Measurements from ENCODE around the gene NUB1. TPM values are rescaled to one million over a fixed set of nuclear protein-coding genes. Genes with fewer than 3 reads are reported as not detected.
A peak's percentile ranks its signal among the peaks of the same experiment; 100 is the strongest.

The NUB1 gene
- total RNA-seq, 2 donors from 2014 or later, result 79.0 to 84.1 TPM

- no peak for DNase-seq
- Mint-ChIP-seq H3K4me1 (ENCODE audit: low read depth) (no peaks in the 10 kb centered on the region), H3K9me3 (peaks cover 4% of the 10 kb centered on the region in 2 donors), H3K27me3 (ENCODE audit: low read depth) (no peaks in the 10 kb centered on the region), H3K36me3 (ENCODE audit: insufficient read depth in 2 of 2) (peaks cover 0 to 2% of the 10 kb centered on the region in 2 donors), H3K4me3 (no peak overlapping the region), H3K27ac (no peak overlapping the region)
- ATAC-seq (replicated peaks in 1 of 2), result no peak
Measured at GRCh38 chr7:151394076-151395035, 52.7 kb downstream of the NUB1 start.

DNA sequence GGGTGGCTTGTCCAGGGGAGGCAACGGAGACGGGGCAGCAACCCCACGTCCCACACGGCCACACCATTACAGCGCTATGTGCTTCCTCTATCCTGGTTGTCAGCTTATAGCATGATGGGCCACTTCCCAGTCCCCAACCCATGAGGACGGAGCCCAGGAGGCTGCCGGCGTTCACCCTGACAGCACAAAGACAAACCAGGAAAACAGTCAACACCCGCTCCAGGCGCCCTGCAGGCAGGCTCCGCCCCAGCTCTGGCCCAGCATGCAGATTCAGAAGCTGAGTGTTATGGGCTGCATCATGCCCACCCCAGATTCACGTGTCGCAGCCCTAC, 53.4 kb downstream of the NUB1 start:
- Mint-ChIP-seq H3K27ac (no peak overlapping the region), H3K4me1 (ENCODE audit: low read depth) (no peaks in the 10 kb centered on the region), H3K36me3 (ENCODE audit: insufficient read depth in 2 of 2) (peaks cover 0 to 2% of the 10 kb centered on the region in 2 donors), H3K4me3 (no peak overlapping the region), H3K9me3 (peaks cover 4% of the 10 kb centered on the region in 2 donors), H3K27me3 (ENCODE audit: low read depth) (no peaks in the 10 kb centered on the region)
- ATAC-seq (replicated peaks in 1 of 2) (no peak), DNase-seq (no peak)

GRCh38 chr7:151396328-151396970, 54.8 kb downstream of the NUB1 start:
- ATAC-seq (replicated peaks in 1 of 2) (no peak), DNase-seq (no peak)
- H3K9me3 Mint-ChIP-seq, result peaks cover 4% of the 10 kb centered on the region in 2 donors
- no peaks in the 10 kb centered on the region for H3K4me1 Mint-ChIP-seq (ENCODE audit: low read depth)
- no peak overlapping the region for H3K27ac Mint-ChIP-seq
- peaks cover 0 to 2% of the 10 kb centered on the region in 2 donors for H3K36me3 Mint-ChIP-seq (ENCODE audit: insufficient read depth in 2 of 2)
- no peak overlapping the region for H3K4me3 Mint-ChIP-seq
- no peaks in the 10 kb centered on the region for H3K27me3 Mint-ChIP-seq (ENCODE audit: low read depth)

- H3K9me3 Mint-ChIP-seq, result peaks cover 4% of the 10 kb centered on the region in 2 donors
- ATAC-seq (replicated peaks in 1 of 2) (no peak), DNase-seq (no peak)
- no peak overlapping the region for H3K4me3 Mint-ChIP-seq
- H3K4me1 Mint-ChIP-seq (ENCODE audit: low read depth), result no peaks in the 10 kb centered on the region
- no peaks in the 10 kb centered on the region for H3K27me3 Mint-ChIP-seq (ENCODE audit: low read depth)
- peaks cover 0 to 2% of the 10 kb centered on the region in 2 donors for H3K36me3 Mint-ChIP-seq (ENCODE audit: insufficient read depth in 2 of 2)
- H3K27ac Mint-ChIP-seq, result no peak overlapping the region
Measured at GRCh38 chr7:151397026-151397425, 55.4 kb downstream of the NUB1 start.

DNA sequence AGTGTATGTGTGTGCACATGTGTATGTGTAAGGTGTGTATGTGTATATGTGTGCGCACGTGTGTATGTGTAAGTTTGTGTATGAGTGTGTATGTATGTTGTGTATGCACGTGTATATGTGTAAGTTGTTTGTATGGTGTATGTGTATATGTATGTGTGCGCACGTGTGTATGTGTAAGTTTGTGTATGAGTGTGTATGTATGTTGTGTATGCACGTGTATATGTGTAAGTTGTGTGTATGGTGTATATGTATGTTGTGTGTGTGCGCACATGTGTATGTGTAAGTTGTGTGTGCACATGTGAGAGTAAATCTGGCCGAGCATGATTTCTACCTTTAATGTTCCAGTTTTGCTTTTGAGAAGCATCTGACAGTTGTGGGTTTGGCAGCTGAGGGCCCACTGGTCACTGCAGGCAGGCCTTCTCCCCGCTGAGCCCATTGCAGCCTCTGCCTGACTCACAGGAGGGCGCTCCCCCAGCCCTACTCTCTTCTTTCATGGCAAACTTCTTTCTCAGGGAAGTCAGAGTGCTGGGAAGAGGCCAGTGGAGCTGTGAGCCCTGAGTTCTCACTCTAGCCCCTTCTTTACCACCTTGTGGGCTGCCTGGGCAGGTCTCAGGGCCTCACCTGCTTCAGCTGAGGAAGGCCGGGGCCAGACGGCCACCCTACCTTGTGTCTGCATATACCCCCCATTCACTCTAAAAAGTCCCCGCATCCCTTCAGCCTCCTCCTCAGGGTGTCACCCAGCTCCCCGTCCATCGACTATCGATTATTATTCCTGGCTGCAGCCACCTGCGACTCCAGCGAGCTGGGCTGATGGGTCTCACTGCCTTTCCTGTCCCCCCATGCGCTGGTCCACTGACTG, 57.1 kb downstream of the NUB1 start:
- peaks cover 0 to 2% of the 10 kb centered on the region in 2 donors for H3K36me3 Mint-ChIP-seq (ENCODE audit: insufficient read depth in 2 of 2)
- H3K27ac Mint-ChIP-seq, result no peak overlapping the region
- H3K27me3 Mint-ChIP-seq (ENCODE audit: low read depth), result no peaks in the 10 kb centered on the region
- H3K9me3 Mint-ChIP-seq, result peaks cover 4% of the 10 kb centered on the region in 2 donors
- no peak for ATAC-seq (replicated peaks in 1 of 2)
- no peak for DNase-seq
- peaks cover under 1% of the 10 kb centered on the region for H3K4me1 Mint-ChIP-seq (ENCODE audit: low read depth)
- H3K4me3 Mint-ChIP-seq, result no peak overlapping the region

GRCh38 chr7:151399305-151399601, 57.6 kb downstream of the NUB1 start:
- Mint-ChIP-seq H3K4me3 (no peak overlapping the region), H3K9me3 (peaks cover 4% of the 10 kb centered on the region in 2 donors), H3K27ac (no peak overlapping the region), H3K36me3 (ENCODE audit: insufficient read depth in 2 of 2) (peaks cover 0 to 2% of the 10 kb centered on the region in 2 donors), H3K27me3 (ENCODE audit: low read depth) (no peaks in the 10 kb centered on the region), H3K4me1 (ENCODE audit: low read depth) (peaks cover 5% of the 10 kb centered on the region)
- ATAC-seq (replicated peaks in 1 of 2), result no peak
- DNase-seq, result no peak

DNA sequence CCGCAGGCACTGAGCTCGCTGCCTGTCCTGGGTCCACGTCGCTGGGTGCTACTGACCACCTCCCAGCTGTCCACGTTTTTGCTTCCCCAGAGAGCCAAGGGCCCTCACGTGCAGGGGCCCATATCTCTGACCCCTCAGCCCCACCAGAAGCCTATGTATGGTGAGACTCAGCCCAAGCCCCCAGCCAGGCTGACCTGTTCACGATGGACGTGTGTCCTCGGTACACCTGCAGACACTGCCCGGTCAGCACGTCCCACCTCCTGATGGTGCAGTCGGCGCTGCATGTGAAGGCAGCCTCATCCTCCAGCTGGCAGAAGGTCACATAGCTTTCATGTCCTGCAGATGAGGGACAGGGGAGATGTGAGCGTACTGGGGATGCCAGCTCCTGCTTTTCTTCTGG, 58.3 kb downstream of the NUB1 start:
- DNase-seq (no peak), ATAC-seq (replicated peaks in 1 of 2) (no peak)
- no peaks in the 10 kb centered on the region for H3K27me3 Mint-ChIP-seq (ENCODE audit: low read depth)
- peaks cover 5% of the 10 kb centered on the region for H3K4me1 Mint-ChIP-seq (ENCODE audit: low read depth)
- H3K9me3 Mint-ChIP-seq, result peaks cover 4% of the 10 kb centered on the region in 2 donors
- no peak overlapping the region for H3K27ac Mint-ChIP-seq
- H3K4me3 Mint-ChIP-seq, result no peak overlapping the region
- peaks cover 0 to 2% of the 10 kb centered on the region in 2 donors for H3K36me3 Mint-ChIP-seq (ENCODE audit: insufficient read depth in 2 of 2)

- Mint-ChIP-seq H3K27ac (no peak overlapping the region), H3K4me3 (no peak overlapping the region), H3K4me1 (ENCODE audit: low read depth) (peaks cover 5% of the 10 kb centered on the region), H3K27me3 (ENCODE audit: low read depth) (no peaks in the 10 kb centered on the region), H3K9me3 (peaks cover 4% of the 10 kb centered on the region in 2 donors), H3K36me3 (ENCODE audit: insufficient read depth in 2 of 2) (peaks cover 0 to 2% of the 10 kb centered on the region in 2 donors)
- ATAC-seq (replicated peaks in 1 of 2) (no peak), DNase-seq (no peak)
Measured at GRCh38 chr7:151400626-151401315, 59.2 kb downstream of the NUB1 start.

DNA sequence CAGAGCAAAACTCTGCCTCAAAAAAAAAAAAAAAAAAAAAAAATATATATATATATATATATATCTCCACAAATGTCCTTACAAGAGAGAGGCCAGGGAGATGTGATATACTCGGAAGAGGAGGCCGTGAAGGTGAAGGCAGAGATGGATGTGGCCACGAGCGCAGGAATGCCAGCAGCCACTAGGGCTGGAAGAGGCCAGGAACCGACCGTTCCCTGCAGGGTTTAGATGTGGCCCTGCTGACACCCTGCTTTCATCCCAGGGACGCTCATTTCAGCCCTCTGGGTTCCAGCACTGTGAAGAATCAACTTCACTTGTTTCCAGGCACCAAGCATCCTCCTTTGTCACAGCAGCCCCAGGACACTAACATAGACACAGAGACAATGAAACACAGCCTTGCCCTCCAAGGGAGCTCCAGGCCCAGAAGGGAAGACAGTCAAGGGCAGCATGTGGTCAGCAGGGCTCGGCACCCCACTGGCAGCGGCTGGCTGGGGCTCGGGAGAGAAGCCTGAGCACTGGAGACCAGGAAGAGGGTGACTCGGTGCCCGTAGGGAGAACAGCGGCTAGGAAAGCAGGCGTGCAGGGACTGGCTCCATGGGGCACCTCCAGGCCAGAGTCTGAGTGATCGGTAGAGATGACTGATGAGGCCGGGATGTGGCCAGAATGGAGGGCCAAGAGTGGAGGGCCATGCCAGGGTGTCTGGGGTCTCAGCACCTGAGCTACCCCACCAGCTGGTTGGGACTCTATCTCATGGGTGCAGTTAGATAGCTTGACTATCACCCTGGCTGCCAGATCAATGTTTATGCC, 60.6 kb downstream of the NUB1 start:
- no peak for ATAC-seq (replicated peaks in 1 of 2)
- H3K27me3 Mint-ChIP-seq (ENCODE audit: low read depth), result no peaks in the 10 kb centered on the region
- no peak overlapping the region for H3K4me3 Mint-ChIP-seq
- H3K27ac Mint-ChIP-seq, result no peak overlapping the region
- peaks cover 0 to 2% of the 10 kb centered on the region in 2 donors for H3K36me3 Mint-ChIP-seq (ENCODE audit: insufficient read depth in 2 of 2)
- DNase-seq, result no peak
- H3K9me3 Mint-ChIP-seq, result peaks cover 4% of the 10 kb centered on the region in 2 donors
- peaks cover 5% of the 10 kb centered on the region for H3K4me1 Mint-ChIP-seq (ENCODE audit: low read depth)

- peaks cover 5% of the 10 kb centered on the region for H3K27me3 Mint-ChIP-seq (ENCODE audit: low read depth)
- no peak overlapping the region for H3K4me3 Mint-ChIP-seq
- DNase-seq (no peak), ATAC-seq (replicated peaks in 1 of 2) (no peak)
- no peaks in the 10 kb centered on the region for H3K9me3 Mint-ChIP-seq
- no peak overlapping the region for H3K27ac Mint-ChIP-seq
- H3K36me3 Mint-ChIP-seq (ENCODE audit: insufficient read depth in 2 of 2), result peaks cover 0 to under 1% of the 10 kb centered on the region in 2 donors
- H3K4me1 Mint-ChIP-seq (ENCODE audit: low read depth), result peaks cover 10% of the 10 kb centered on the region
Measured at GRCh38 chr7:151403764-151404163, 62.2 kb downstream of the NUB1 start.

DNA sequence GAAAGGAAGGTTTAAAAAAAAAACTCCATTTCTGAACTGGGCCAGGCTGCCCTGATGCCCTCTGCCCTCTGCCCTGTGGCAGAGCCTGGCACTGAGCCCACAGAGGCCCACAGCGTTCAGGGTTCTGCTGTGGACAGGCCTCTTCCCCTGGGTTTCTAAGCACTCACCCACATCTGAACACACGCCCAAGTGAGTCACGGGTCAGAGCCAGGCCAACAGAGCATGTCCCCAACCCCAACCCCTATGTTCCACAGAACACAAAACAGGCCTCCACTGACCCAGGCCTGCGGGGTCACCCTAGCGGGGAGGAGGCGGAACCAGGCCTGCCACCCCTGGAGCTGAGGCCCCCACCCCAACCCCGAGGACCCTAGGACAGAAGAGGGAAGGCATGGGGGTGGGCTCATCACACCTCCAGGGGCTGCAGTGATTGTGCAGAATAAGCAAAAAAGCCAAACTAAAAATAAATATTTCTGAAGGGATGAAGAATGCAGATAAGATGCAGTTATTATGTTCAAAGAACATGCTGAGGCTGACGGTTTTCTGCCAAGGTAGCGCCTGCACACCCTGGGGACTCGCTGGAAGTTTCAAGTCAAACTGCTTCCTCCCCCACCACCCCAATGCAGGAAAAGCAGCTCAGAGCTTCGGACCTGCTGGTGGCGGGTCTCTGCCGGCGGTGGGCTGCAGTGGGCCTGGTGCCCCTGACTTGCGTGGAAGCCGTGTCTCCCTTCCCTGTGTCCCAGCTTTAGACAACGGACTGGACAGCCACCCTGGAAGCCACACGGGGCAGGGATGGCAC, 62.8 kb downstream of the NUB1 start:
- Mint-ChIP-seq H3K4me1 (ENCODE audit: low read depth) (peaks cover 13% of the 10 kb centered on the region), H3K4me3 (no peak overlapping the region), H3K36me3 (ENCODE audit: insufficient read depth in 2 of 2) (peaks cover 0 to 3% of the 10 kb centered on the region in 2 donors), H3K9me3 (no peaks in the 10 kb centered on the region), H3K27ac (no peak overlapping the region), H3K27me3 (ENCODE audit: low read depth) (peaks cover 9% of the 10 kb centered on the region)
- DNase-seq (no peak), ATAC-seq (replicated peaks in 1 of 2) (peak in 1 of 2 donors; percentile 34)

Measured in activated T-cell treated with anti-CD3 and anti-CD28 coated beads, Interleukin-2, amount 50 U/mL, for 72 hours (primary cell).